ENCODE data around the gene MELK.

Gene MELK

GRCh38 chr9:36676091-36676490 is 103.4 kb downstream of the MELK start:
- WGBS: 100% methylated on average over 1 of the region's 1 CpG
- peaks cover 73% of the 10 kb centered on the region for H3K36me3 ChIP-seq (ENCODE audit: insufficient read depth, low read length)
- no peaks in the 10 kb centered on the region; the same call in 1 of the 2 replicates for H3K9me3 ChIP-seq (ENCODE audit: insufficient read depth, low read depth, low read length)
- no peak overlapping the region for H3K9ac ChIP-seq (ENCODE audit: low read depth, low read length)
- H3K27me3 ChIP-seq (ENCODE audit: insufficient read depth, low read length): no peaks in the 10 kb centered on the region
- H3K4me3 ChIP-seq (ENCODE audit: low read length): no peak overlapping the region
- H3K4me1 ChIP-seq (ENCODE audit: insufficient read depth, low read length): no peaks in the 10 kb centered on the region
- H3K27ac ChIP-seq (ENCODE audit: low read depth, low read length): no peak overlapping the region

GRCh38 chr9:36676778-36677485 is 104.2 kb downstream of the MELK start:
- Histone ChIP-seq H3K36me3 (ENCODE audit: insufficient read depth, low read length) (peaks cover 65% of the 10 kb centered on the region), H3K9ac (ENCODE audit: low read depth, low read length) (no peak overlapping the region), H3K27me3 (ENCODE audit: insufficient read depth, low read length) (no peaks in the 10 kb centered on the region), H3K4me3 (ENCODE audit: low read length) (no peak overlapping the region), H3K4me1 (ENCODE audit: insufficient read depth, low read length) (no peaks in the 10 kb centered on the region), H3K9me3 (ENCODE audit: insufficient read depth, low read depth, low read length) (peaks cover 4% of the 10 kb centered on the region), H3K27ac (ENCODE audit: low read depth, low read length) (no peak overlapping the region)
- WGBS: 95% methylated on average over 8 of the region's 8 CpGs

- Histone ChIP-seq H3K27ac (ENCODE audit: low read depth, low read length) (no peak overlapping the region), H3K4me1 (ENCODE audit: insufficient read depth, low read length) (no peaks in the 10 kb centered on the region), H3K27me3 (ENCODE audit: insufficient read depth, low read length) (no peaks in the 10 kb centered on the region), H3K9me3 (ENCODE audit: insufficient read depth, low read depth, low read length) (peaks cover 9% of the 10 kb centered on the region), H3K36me3 (ENCODE audit: insufficient read depth, low read length) (peaks cover 59% of the 10 kb centered on the region), H3K4me3 (ENCODE audit: low read length) (no peak overlapping the region), H3K9ac (ENCODE audit: low read depth, low read length) (no peak overlapping the region)
- 100% methylated on average over 1 of the region's 2 CpGs for WGBS
Observed at GRCh38 chr9:36677611-36678010, 104.9 kb downstream of the MELK start.

GRCh38 chr9:36679710-36680109 is 107.0 kb downstream of the MELK start:
- H3K9ac ChIP-seq (ENCODE audit: low read depth, low read length): no peak overlapping the region
- WGBS: 92% methylated on average over 2 of the region's 2 CpGs
- H3K36me3 ChIP-seq (ENCODE audit: insufficient read depth, low read length): peaks cover 38% of the 10 kb centered on the region

GRCh38 chr9:36686471-36686870 is 113.8 kb downstream of the MELK start:
- 98% methylated on average over 1 of the region's 3 CpGs for WGBS
- H3K27me3 ChIP-seq (ENCODE audit: insufficient read depth, low read length): no peaks in the 10 kb centered on the region
- no peak overlapping the region for H3K9ac ChIP-seq (ENCODE audit: low read depth, low read length)
- no peak overlapping the region for H3K4me3 ChIP-seq (ENCODE audit: low read length)
- no peak overlapping the region for H3K27ac ChIP-seq (ENCODE audit: low read depth, low read length)
- no peaks in the 10 kb centered on the region for H3K4me1 ChIP-seq (ENCODE audit: insufficient read depth, low read length)
- H3K36me3 ChIP-seq (ENCODE audit: insufficient read depth, low read length): no peaks in the 10 kb centered on the region
- peaks cover 9% of the 10 kb centered on the region for H3K9me3 ChIP-seq (ENCODE audit: insufficient read depth, low read depth, low read length)

More at GRCh38 chr9:36679710-36680109, 107.0 kb downstream of the MELK start:
- H3K4me1 ChIP-seq (ENCODE audit: insufficient read depth, low read length): no peaks in the 10 kb centered on the region
- H3K9me3 ChIP-seq (ENCODE audit: insufficient read depth, low read depth, low read length): peaks cover 9% of the 10 kb centered on the region
- H3K27ac ChIP-seq (ENCODE audit: low read depth, low read length): no peak overlapping the region
- no peaks in the 10 kb centered on the region for H3K27me3 ChIP-seq (ENCODE audit: insufficient read depth, low read length)
- no peak overlapping the region for H3K4me3 ChIP-seq (ENCODE audit: low read length)

- no peaks in the 10 kb centered on the region for H3K36me3 ChIP-seq (ENCODE audit: insufficient read depth, low read length)
- no peaks in the 10 kb centered on the region for H3K27me3 ChIP-seq (ENCODE audit: insufficient read depth, low read length)
- no peak overlapping the region for H3K9ac ChIP-seq (ENCODE audit: low read depth, low read length)
- H3K27ac ChIP-seq (ENCODE audit: low read depth, low read length): no peak overlapping the region
- WGBS: 91% methylated on average over 1 of the region's 1 CpG
- no peaks in the 10 kb centered on the region for H3K9me3 ChIP-seq (ENCODE audit: insufficient read depth, low read depth, low read length)
- H3K4me1 ChIP-seq (ENCODE audit: insufficient read depth, low read length): no peaks in the 10 kb centered on the region
- H3K4me3 ChIP-seq (ENCODE audit: low read length): no peak overlapping the region
Observed at GRCh38 chr9:36690412-36691168, 117.9 kb downstream of the MELK start.

GRCh38 chr9:36691671-36692070 is 119.0 kb downstream of the MELK start:
- Histone ChIP-seq H3K27ac (ENCODE audit: low read depth, low read length) (no peak overlapping the region), H3K4me3 (ENCODE audit: low read length) (no peak overlapping the region), H3K36me3 (ENCODE audit: insufficient read depth, low read length) (no peaks in the 10 kb centered on the region), H3K4me1 (ENCODE audit: insufficient read depth, low read length) (no peaks in the 10 kb centered on the region), H3K27me3 (ENCODE audit: insufficient read depth, low read length) (no peaks in the 10 kb centered on the region), H3K9ac (ENCODE audit: low read depth, low read length) (no peak overlapping the region), H3K9me3 (ENCODE audit: insufficient read depth, low read depth, low read length) (no peaks in the 10 kb centered on the region)

- WGBS: 74% methylated on average over 3 of the region's 3 CpGs
- Histone ChIP-seq H3K9ac (ENCODE audit: low read depth, low read length) (no peak overlapping the region), H3K9me3 (ENCODE audit: insufficient read depth, low read depth, low read length) (peaks cover 14% of the 10 kb centered on the region), H3K4me1 (ENCODE audit: insufficient read depth, low read length) (no peaks in the 10 kb centered on the region), H3K36me3 (ENCODE audit: insufficient read depth, low read length) (no peaks in the 10 kb centered on the region), H3K27ac (ENCODE audit: low read depth, low read length) (no peak overlapping the region), H3K27me3 (ENCODE audit: insufficient read depth, low read length) (no peaks in the 10 kb centered on the region), H3K4me3 (ENCODE audit: low read length) (no peak overlapping the region)
Observed at GRCh38 chr9:36698984-36699383, 126.3 kb downstream of the MELK start.

- H3K36me3 ChIP-seq (ENCODE audit: insufficient read depth, low read length): no peaks in the 10 kb centered on the region
- H3K9ac ChIP-seq (ENCODE audit: low read depth, low read length): no peak overlapping the region
- no peaks in the 10 kb centered on the region for H3K27me3 ChIP-seq (ENCODE audit: insufficient read depth, low read length)
Observed at GRCh38 chr9:36704148-36704547, 131.5 kb downstream of the MELK start.

GRCh38 chr9:36713515-36714490 is 141.1 kb downstream of the MELK start:
- no peaks in the 10 kb centered on the region for H3K36me3 ChIP-seq (ENCODE audit: insufficient read depth, low read length)
- H3K4me3 ChIP-seq (ENCODE audit: low read length): no peak overlapping the region
- H3K4me1 ChIP-seq (ENCODE audit: insufficient read depth, low read length): no peaks in the 10 kb centered on the region
- H3K9me3 ChIP-seq (ENCODE audit: insufficient read depth, low read depth, low read length): no peaks in the 10 kb centered on the region
- no peak overlapping the region for H3K27ac ChIP-seq (ENCODE audit: low read depth, low read length)
- H3K9ac ChIP-seq (ENCODE audit: low read depth, low read length): no peak overlapping the region
- H3K27me3 ChIP-seq (ENCODE audit: insufficient read depth, low read length): no peaks in the 10 kb centered on the region
- WGBS: 96% methylated on average over 27 of the region's 29 CpGs

More at GRCh38 chr9:36704148-36704547, 131.5 kb downstream of the MELK start:
- H3K27ac ChIP-seq (ENCODE audit: low read depth, low read length): no peak overlapping the region
- H3K4me3 ChIP-seq (ENCODE audit: low read length): no peak overlapping the region
- no peaks in the 10 kb centered on the region for H3K4me1 ChIP-seq (ENCODE audit: insufficient read depth, low read length)
- H3K9me3 ChIP-seq (ENCODE audit: insufficient read depth, low read depth, low read length): peaks cover 2% of the 10 kb centered on the region

GRCh38 chr9:36716496-36716895 is 143.8 kb downstream of the MELK start:
- no peaks in the 10 kb centered on the region for H3K4me1 ChIP-seq (ENCODE audit: insufficient read depth, low read length)
- no peaks in the 10 kb centered on the region for H3K36me3 ChIP-seq (ENCODE audit: insufficient read depth, low read length)
- no peaks in the 10 kb centered on the region for H3K9me3 ChIP-seq (ENCODE audit: insufficient read depth, low read depth, low read length)
- no peak overlapping the region for H3K4me3 ChIP-seq (ENCODE audit: low read length)
- H3K27ac ChIP-seq (ENCODE audit: low read depth, low read length): no peak overlapping the region
- no peaks in the 10 kb centered on the region for H3K27me3 ChIP-seq (ENCODE audit: insufficient read depth, low read length)
- no peak overlapping the region for H3K9ac ChIP-seq (ENCODE audit: low read depth, low read length)
- WGBS: 94% methylated on average over 2 of the region's 2 CpGs

All from HUES64 (cell line).